A549 treated with dexamethasone at 1 μM for 4 hours (cell line): ENCODE data around the gene CLDN6. TPM values are rescaled to one million over a fixed set of nuclear protein-coding genes. Genes with fewer than 3 reads are reported as not detected.

ENCODE experiments used
- total RNA-seq: library from RNA; stranded (reverse); fragments of 200-300 nt; extraction: Qiagen RNA extraction; gene quantifications from 5 replicates; pipeline ENCODE4 v1.2.3, GENCODE V29; 2022

CLDN6 gene, protein sequence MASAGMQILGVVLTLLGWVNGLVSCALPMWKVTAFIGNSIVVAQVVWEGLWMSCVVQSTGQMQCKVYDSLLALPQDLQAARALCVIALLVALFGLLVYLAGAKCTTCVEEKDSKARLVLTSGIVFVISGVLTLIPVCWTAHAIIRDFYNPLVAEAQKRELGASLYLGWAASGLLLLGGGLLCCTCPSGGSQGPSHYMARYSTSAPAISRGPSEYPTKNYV
- 0.14 to 0.54 TPM (median 0.31 TPM) in 5 replicates for total RNA-seq

DNA sequence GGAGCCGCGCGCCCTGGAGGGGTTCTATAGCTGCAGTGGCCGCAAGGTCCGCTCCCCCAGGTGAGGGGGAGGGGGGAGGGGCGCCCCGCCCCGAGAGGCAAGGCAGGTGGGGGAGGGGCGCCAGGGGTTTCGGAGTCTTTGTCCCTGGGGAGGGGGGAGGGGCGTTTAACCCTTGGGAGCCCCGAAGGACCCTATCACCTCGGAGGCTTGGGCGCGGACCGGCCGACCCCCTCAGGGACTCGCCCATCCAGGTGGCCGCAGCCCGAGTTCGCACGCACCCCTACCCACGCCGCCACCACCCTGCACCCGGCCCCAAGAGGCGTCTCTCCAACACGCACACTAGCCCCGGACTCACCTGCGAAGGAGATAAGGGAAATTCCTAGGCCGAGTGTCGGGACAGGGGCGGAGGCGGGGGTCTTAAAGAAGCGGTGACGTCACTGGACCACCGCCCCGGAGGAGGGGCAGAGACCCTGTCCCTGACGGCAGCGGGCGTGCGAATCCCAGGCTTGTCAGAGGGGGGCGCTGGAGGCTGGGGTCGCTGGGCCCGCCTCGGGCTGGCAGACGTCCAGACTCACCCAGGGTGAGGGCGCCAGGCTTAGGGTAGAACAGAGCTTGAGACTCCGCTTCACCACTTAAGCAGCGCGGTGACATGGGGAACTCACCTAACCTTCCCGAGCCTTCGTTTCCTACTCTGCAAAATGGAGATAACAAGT, at the start of gene CLDN6:
TSS of gene CLDN6 (minus strand) at position 390 of the 713 bp plus-strand sequence. CDS start 2,162 bp downstream, outside the sequence.

GRCh38 chr16:3065069-3065741, 47.2 kb upstream of the CLDN6 start, which contains the start of gene IL32:
TSS of gene IL32 (plus strand) at chr16:3065640. CDS start at chr16:3065812, 172 bp downstream.

DNA sequence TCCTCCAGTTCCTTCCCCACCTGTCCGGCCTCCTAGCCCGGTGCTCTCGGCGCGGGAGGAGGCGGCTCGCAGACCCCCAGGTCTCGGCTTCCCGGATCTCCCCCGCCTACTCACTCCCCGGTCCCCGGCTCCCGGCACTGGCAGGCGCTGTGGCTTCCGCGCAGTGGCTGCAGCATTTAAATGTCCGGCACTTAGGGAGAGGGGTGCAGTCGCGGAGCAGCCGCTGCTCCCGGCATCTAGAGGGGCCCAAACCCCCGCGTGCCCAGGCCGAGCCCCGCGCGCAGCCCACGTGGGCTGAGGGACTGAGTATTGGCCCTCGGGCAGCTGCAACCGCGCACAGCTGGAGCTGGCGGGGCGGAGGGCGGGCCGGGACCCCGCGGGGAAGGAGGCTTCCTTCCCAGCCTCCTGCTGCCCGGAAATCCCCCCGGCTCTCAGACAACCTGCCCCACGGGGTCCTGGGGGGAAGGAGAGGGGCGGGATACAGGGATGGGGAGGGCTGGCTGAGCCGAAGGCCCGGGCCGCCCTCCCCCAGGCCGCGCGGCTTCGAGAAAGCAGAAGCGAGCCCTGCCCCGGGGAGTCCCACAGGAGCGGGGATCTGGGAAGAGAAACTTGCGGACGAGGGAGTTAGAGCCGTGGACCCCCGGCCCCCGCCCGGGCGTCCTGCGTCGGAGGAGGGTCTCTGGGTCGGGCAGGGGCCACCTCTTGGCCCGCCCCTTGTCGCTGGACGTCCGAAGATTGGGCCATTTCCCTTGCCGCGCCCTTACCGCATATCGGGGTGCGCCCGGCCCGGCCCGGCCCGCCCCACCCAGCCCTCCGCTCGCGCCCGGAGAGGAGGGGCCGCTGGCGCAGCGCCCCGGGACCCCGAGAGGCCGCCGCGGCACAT, 28.0 kb upstream of the CLDN6 start, which contains the start of gene MMP25:
TSS of gene MMP25 (plus strand) at position 804 of the 883 bp plus-strand sequence. CDS start 357 bp downstream, outside the sequence.

GRCh38 chr16:3036726-3037315, 18.8 kb upstream of the CLDN6 start, which contains the start of gene BICDL2:
TSS of gene BICDL2 (minus strand) at chr16:3036944. CDS start at chr16:3035496, 1,448 bp downstream.

DNA sequence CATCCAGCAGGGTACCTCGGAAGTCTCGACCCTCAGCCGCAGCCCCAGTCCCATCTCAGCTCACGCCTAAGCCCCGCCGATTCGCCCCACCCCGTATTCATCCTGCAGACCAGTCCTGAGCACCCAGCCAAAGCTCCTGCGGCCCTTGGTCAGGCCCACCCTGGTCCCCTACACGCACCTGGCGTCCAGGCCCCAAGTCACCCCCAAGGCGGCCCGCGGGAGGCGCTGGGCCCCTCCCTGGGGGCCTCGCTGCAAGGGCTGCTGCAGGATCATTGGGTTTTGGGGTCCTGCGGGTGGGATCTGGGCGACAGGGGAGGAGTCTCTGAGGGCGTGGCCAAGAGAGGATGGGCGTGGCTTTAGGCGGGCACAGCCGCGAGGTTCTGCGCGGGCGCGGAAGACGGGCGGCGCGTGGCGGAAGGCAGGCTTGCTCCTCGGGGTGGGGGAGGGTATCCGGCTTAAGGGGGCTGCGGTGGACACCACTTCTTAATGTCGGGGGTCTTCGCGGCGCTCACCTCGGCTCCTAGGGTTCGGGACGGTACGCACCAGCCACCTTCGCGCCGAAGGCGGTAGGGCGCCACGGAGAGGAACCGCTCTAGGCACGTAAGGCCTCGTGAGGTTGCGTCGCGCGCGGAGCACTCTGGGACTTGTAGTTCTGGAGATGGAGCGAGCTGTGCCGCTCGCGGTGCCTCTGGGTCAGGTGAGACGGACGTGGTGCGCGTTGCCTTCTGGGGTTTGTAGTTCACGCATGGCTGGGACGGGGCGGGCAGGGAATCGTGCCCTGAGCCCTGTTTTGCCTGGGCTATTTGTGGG, 5.9 kb upstream of the CLDN6 start, which contains the start of the genes HCFC1R1 and THOC6:
TSS of gene HCFC1R1 (minus strand) at position 274 of the 810 bp plus-strand sequence. CDS start at position 273, 1 bp downstream.
TSS of gene THOC6 (plus strand) at position 367 of the 810 bp plus-strand sequence. CDS start at position 659, 292 bp downstream.

GRCh38 chr16:3020247-3020603, 2.2 kb upstream of the CLDN6 start, which contains the start of gene TNFRSF12A:
TSS of gene TNFRSF12A (plus strand) at chr16:3020368. CDS start at chr16:3020398, 30 bp downstream.

GRCh38 chr16:3012828-3013420, 5.1 kb downstream of the CLDN6 start, which contains the start of gene CLDN9:
TSS of gene CLDN9 (plus strand) at chr16:3012923. CDS start at chr16:3013363, 440 bp downstream.

DNA sequence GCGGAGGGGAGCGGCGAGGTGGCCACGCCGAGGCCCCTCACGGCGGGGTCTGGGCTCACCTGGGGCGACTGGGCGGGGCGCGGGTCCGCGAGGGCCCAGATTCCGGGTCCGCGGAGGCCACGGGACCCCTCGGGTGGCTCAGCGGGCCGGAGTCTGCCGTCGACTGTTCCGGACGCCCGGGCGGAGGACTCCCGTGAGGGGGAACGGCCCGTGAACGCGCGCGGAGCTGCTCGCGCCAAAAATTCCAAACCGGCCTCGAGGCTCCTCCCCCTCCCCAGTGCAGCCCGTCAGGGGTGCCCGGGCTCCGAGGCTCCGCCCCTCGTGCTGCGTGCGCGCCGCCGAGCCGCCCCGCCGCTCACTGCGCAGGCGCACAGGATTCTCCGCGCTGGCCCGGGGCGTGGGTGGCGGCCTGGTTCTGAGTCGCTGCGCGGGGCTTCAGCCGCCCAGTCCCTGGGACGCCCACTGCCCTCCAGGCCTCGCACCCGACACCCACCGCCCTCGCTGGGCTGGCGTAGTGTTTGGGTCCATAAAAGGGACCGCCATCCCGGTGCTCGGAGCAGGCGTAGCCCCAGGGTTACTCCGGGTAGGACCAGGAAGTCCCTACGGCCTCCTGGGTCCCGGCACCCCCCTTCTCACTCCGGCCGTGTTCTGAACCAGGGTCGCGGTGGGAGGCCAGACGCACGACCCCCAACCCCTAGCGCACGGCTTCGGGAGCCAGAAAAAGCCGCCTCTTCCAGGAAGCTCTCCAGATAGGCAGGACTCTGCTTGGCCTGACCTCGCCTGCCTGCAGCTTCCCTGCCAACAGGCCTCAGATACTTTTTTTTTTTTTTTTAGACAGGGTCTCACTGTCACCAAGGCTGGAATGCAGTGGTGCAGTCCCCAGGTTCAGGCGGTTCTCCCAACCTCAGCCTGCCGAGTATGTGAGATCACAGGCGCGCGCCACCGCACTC, 37.5 kb downstream of the CLDN6 start, which contains the start of gene PKMYT1:
TSS of gene PKMYT1 (minus strand) at position 220 of the 950 bp plus-strand sequence. CDS start 789 bp downstream, outside the sequence.

DNA sequence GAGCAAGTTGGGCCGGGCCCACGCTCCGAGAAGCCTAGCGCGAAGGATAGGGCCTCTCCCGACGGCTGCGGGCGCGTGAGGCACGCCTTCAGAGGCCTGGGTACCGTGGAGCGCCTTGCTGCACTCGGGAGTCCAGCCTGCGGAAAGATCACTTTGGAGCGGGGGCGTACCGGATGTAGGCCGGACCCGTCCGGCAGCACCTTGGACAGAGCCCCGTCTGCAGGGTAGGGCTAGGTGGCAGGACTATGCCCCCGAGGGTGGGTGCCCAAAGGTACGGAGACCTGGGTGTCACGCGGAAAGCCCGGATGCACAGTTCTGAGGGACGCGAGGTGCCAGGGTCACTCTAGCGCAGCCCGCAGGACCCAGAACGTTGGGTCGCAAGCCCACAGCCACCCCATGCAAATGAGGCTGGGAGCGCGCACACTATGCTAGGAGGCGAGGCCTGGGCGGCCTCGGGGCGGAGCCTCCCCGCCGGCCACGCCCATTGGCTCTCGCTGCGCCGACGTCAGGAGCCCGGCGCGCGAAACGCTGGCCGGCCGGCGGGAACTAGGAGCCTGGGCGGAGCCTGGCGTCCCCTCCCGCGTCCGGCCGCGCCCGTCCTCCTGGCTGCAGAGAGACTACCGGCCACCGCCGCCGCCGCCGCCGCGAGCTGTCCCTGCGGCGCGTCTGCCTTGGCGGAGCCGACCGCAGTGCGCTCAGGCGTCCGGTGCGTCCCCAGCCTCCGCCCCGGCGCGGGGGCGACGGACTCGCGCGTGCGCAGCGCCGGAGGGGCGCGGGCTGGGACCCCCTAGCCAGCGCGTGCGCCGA, 49.0 kb downstream of the CLDN6 start, which contains the start of gene PAQR4:
TSS of gene PAQR4 (plus strand) at position 611 of the 807 bp plus-strand sequence. CDS start 327 bp downstream, outside the sequence.

Other genes starting within 250 kb of the CLDN6 start
- gene ELOB, start 240.9 kb downstream of the CLDN6 start, total RNA-seq, result 421 to 531 TPM (median 462 TPM) in 5 replicates
- not detected in 5 replicates for gene PRSS33, start 230.6 kb downstream of the CLDN6 start, total RNA-seq
- not detected in 5 replicates for gene PRSS41, start 219.7 kb downstream of the CLDN6 start, total RNA-seq
- gene PRSS21, start 200.9 kb downstream of the CLDN6 start, total RNA-seq, result 0.18 to 0.19 TPM in 2 of 5 replicates, not detected in the others
- gene ZG16B, start 187.9 kb downstream of the CLDN6 start, total RNA-seq, result 0.60 to 0.98 TPM (median 0.66 TPM) in 5 replicates
- gene PRSS22, start 160.0 kb downstream of the CLDN6 start, total RNA-seq, result 0.35 to 1.5 TPM (median 0.65 TPM) in 5 replicates
- gene FLYWCH2, start 135.0 kb downstream of the CLDN6 start, total RNA-seq, result 44.5 to 51.4 TPM (median 50.7 TPM) in 5 replicates
- gene FLYWCH1, start 106.3 kb downstream of the CLDN6 start, total RNA-seq, result 14.4 to 27.1 TPM (median 24.6 TPM) in 5 replicates
- 0.95 to 2.0 TPM (median 1.9 TPM) in 5 replicates for gene KREMEN2, start 53.9 kb downstream of the CLDN6 start, total RNA-seq
- 29.5 to 44.0 TPM (median 42.5 TPM) in 5 replicates for gene PAQR4, start 48.8 kb downstream of the CLDN6 start, total RNA-seq
- gene PKMYT1, start 37.7 kb downstream of the CLDN6 start, total RNA-seq, result 57.1 to 92.9 TPM (median 85.4 TPM) in 5 replicates
- 0.28 to 0.43 TPM (median 0.38 TPM) in 5 replicates for gene CLDN9, start 5.3 kb downstream of the CLDN6 start, total RNA-seq
- gene TNFRSF12A, start 2.2 kb upstream of the CLDN6 start, total RNA-seq, result 415 to 495 TPM (median 463 TPM) in 5 replicates
- gene HCFC1R1, start 5.8 kb upstream of the CLDN6 start, total RNA-seq, result 224 to 248 TPM (median 238 TPM) in 5 replicates
- 21.4 to 33.8 TPM (median 31.0 TPM) in 5 replicates for gene THOC6, start 5.9 kb upstream of the CLDN6 start, total RNA-seq
- gene BICDL2, start 18.8 kb upstream of the CLDN6 start, total RNA-seq, result 0.02 TPM in 1 of 5 replicates, not detected in the others
- gene MMP25, start 28.4 kb upstream of the CLDN6 start, total RNA-seq, result 1.1 to 1.6 TPM (median 1.3 TPM) in 5 replicates
- gene IL32, start 47.5 kb upstream of the CLDN6 start, total RNA-seq, result 23.4 to 34.9 TPM (median 28.8 TPM) in 5 replicates
- gene ZSCAN10, start 81.1 kb upstream of the CLDN6 start, total RNA-seq, result 0.06 TPM in 1 of 5 replicates, not detected in the others
- 11.1 to 15.7 TPM (median 14.3 TPM) in 5 replicates for gene ZNF205, start 94.4 kb upstream of the CLDN6 start, total RNA-seq
- gene ZNF213, start 116.8 kb upstream of the CLDN6 start, total RNA-seq, result 7.1 to 14.3 TPM (median 13.0 TPM) in 5 replicates
- gene OR1F1, start 170.0 kb upstream of the CLDN6 start, total RNA-seq, result 0.26 to 0.56 TPM (median 0.42 TPM) in 5 replicates
- gene ZNF200, start 217.0 kb upstream of the CLDN6 start, total RNA-seq, result 7.8 to 9.4 TPM (median 8.4 TPM) in 5 replicates
- gene MEFV, start 238.4 kb upstream of the CLDN6 start, total RNA-seq, result 0.03 to 0.07 TPM (median 0.07 TPM) in 3 of 5 replicates, not detected in the others